ENCODE data around the gene ARHGAP21. TPM values are rescaled to one million over a fixed set of nuclear protein-coding genes. Genes with fewer than 3 reads are reported as not detected.

Gene ARHGAP21
- total RNA-seq, 1 experiment from 2014 or later = 45.8 TPM

- POLR2A ChIA-PET = interaction anchor here (0.7 kb wide), 1 partner anchor 13 kb away, joined by 6 read pairs; no protein-coding TSS in a partner anchor
- peak overlapping the region; percentile 86 for H3K27ac ChIP-seq (ENCODE audit: low read length)
- H3K36me3 ChIP-seq (ENCODE audit: control insufficient read depth, insufficient read depth, low read length) = no peaks in the 10 kb centered on the region
- no peaks in the 10 kb centered on the region for H3K27me3 ChIP-seq (ENCODE audit: control insufficient read depth, insufficient read depth, low read length)
- TF ChIP-seq POLR2AphosphoS5 (IDR thresholded peaks at IDR 0.05; ENCODE audit: low read depth, low read length) = peak; percentile 59; the same call in 1 of the 2 replicates
- TF ChIP-seq SIN3A (IDR thresholded peaks at IDR 0.05; ENCODE audit: borderline replicate concordance, insufficient read depth, low read depth, low read length) = peak; percentile 49; the same call in 1 of the 2 replicates
- no peak for TF ChIP-seq CTCF (IDR thresholded peaks at IDR 0.05)
- TF ChIP-seq, protein P1, sequence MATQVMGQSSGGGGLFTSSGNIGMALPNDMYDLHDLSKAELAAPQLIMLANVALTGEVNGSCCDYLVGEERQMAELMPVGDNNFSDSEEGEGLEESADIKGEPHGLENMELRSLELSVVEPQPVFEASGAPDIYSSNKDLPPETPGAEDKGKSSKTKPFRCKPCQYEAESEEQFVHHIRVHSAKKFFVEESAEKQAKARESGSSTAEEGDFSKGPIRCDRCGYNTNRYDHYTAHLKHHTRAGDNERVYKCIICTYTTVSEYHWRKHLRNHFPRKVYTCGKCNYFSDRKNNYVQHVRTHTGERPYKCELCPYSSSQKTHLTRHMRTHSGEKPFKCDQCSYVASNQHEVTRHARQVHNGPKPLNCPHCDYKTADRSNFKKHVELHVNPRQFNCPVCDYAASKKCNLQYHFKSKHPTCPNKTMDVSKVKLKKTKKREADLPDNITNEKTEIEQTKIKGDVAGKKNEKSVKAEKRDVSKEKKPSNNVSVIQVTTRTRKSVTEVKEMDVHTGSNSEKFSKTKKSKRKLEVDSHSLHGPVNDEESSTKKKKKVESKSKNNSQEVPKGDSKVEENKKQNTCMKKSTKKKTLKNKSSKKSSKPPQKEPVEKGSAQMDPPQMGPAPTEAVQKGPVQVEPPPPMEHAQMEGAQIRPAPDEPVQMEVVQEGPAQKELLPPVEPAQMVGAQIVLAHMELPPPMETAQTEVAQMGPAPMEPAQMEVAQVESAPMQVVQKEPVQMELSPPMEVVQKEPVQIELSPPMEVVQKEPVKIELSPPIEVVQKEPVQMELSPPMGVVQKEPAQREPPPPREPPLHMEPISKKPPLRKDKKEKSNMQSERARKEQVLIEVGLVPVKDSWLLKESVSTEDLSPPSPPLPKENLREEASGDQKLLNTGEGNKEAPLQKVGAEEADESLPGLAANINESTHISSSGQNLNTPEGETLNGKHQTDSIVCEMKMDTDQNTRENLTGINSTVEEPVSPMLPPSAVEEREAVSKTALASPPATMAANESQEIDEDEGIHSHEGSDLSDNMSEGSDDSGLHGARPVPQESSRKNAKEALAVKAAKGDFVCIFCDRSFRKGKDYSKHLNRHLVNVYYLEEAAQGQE (IDR thresholded peaks at IDR 0.05; ENCODE audit: insufficient read depth in 1 of 2, low read depth in 2 of 2, low read length in 1 of 2) = no peak
- no peak for TF ChIP-seq TCF7L2 (IDR thresholded peaks at IDR 0.05; ENCODE audit: low read depth, low read length)
- in situ Hi-C loops (cut with HindIII; ENCODE audit: low pct_unique_long_range_greater_than_20kb, low sequenced_read_pairs) = no loop called here
- no TSS peak for BruUV-seq (replicated peaks)
- CTCF ChIA-PET = interaction anchor here (0.6 kb wide), 1 partner anchor 31 kb away, joined by 9 read pairs; no protein-coding TSS in a partner anchor
- H3K4me1 ChIP-seq (ENCODE audit: control insufficient read depth, insufficient read depth, low read length) = no peaks in the 10 kb centered on the region; the same call in 1 of the 2 replicates
- intact Hi-C loops (cut with micrococcal nuclease; ENCODE audit: unreplicated experiment) = loop anchor here (5.0 to 10.0 kb wide), 3 partner anchors 82 to 360 kb away; partner anchors contain the start of gene PRTFDC1
- ATAC-seq = peak; percentile 86
- H3K9me3 ChIP-seq (ENCODE audit: control insufficient read depth, insufficient read depth, low read depth, low read length) = no peaks in the 10 kb centered on the region
- DNase-seq (ENCODE audit: low read depth, low spot score) = peak; percentile 80
- peak overlapping the region; percentile 77 to 89 for H3K4me3 ChIP-seq (ENCODE audit: low read depth in 2 of 2, low read length in 2 of 2)
These were observed 918 bp upstream of the ARHGAP21 start for GRCh38 chr10:24724381-24725228.

- Histone ChIP-seq H3K4me3 (ENCODE audit: low read depth in 2 of 2, low read length in 2 of 2) (peak overlapping the region; percentile 18 to 77; a peak in 3 of 4 replicates), H3K9me3 (ENCODE audit: control insufficient read depth, insufficient read depth, low read depth, low read length) (no peaks in the 10 kb centered on the region), H3K27me3 (ENCODE audit: control insufficient read depth, insufficient read depth, low read length) (no peaks in the 10 kb centered on the region), H3K4me1 (ENCODE audit: control insufficient read depth, insufficient read depth, low read length) (peaks cover 6% of the 10 kb centered on the region; the same call in 1 of the 2 replicates), H3K27ac (ENCODE audit: low read length) (no peak overlapping the region), H3K36me3 (ENCODE audit: control insufficient read depth, insufficient read depth, low read length) (no peaks in the 10 kb centered on the region)
- no TSS peak for BruUV-seq (replicated peaks)
- POLR2A ChIA-PET = interaction anchor here (0.5 kb wide), 1 partner anchor 21 kb away, joined by 12 read pairs; no protein-coding TSS in a partner anchor
- DNase-seq (ENCODE audit: low read depth, low spot score) (no peak), ATAC-seq (no peak)
- in situ Hi-C loops (cut with HindIII; ENCODE audit: low pct_unique_long_range_greater_than_20kb, low sequenced_read_pairs) (no loop called here), intact Hi-C loops (cut with micrococcal nuclease; ENCODE audit: unreplicated experiment) (loop anchor here (5.0 to 10.0 kb wide), 3 partner anchors 81 to 361 kb away; partner anchors contain the start of gene PRTFDC1)
- TF ChIP-seq POLR2AphosphoS5 (IDR thresholded peaks at IDR 0.05; ENCODE audit: low read depth, low read length) (no peak), TCF7L2 (IDR thresholded peaks at IDR 0.05; ENCODE audit: low read depth, low read length) (no peak), SIN3A (IDR thresholded peaks at IDR 0.05; ENCODE audit: borderline replicate concordance, insufficient read depth, low read depth, low read length) (no peak), CTCF (IDR thresholded peaks at IDR 0.05) (no peak)
- TF ChIP-seq, protein P1 (IDR thresholded peaks at IDR 0.05; ENCODE audit: insufficient read depth in 1 of 2, low read depth in 2 of 2, low read length in 1 of 2) = no peak
- CTCF ChIA-PET = interaction anchor here (0.7 kb wide), 1 partner anchor 765 kb away, joined by 4 read pairs; no protein-coding TSS in a partner anchor
These were observed 300 bp downstream of the ARHGAP21 start for GRCh38 chr10:24723386-24723787.
